Cerebellar nuclear complex (tissue), 1 donor: ENCODE results near the gene CD151.

ENCODE experiments used
- DNase-seq, 2 experiments: peaks; one replicate each; lab custom pipeline; 2025; lab: John Stamatoyannopoulos, UW

CD151 gene

GRCh38 chr11:832529-833113, at the start of gene CD151:
Gene CD151, plus strand, starts transcription at chr11:832952. Its CDS starts 3,118 bp downstream, at chr11:836070.
- no peak for DNase-seq

GRCh38 chr11:783581-784015, 49.2 kb upstream of the CD151 start:
- peak; percentile 80 to 94 for DNase-seq

GRCh38 chr11:786235-787083, 46.3 kb upstream of the CD151 start:
- DNase-seq, result no peak

GRCh38 chr11:787084-787675, 45.6 kb upstream of the CD151 start:
- no peak for DNase-seq

GRCh38 chr11:788009-788640, 44.6 kb upstream of the CD151 start:
- DNase-seq, result no peak

GRCh38 chr11:788953-789940, 43.5 kb upstream of the CD151 start:
- no peak for DNase-seq

GRCh38 chr11:789943-790342, 42.8 kb upstream of the CD151 start, which contains the start of gene CEND1:
Gene CEND1, minus strand, starts transcription at chr11:790090. Its CDS starts 1,514 bp downstream, at chr11:788576.
- DNase-seq, result no peak

GRCh38 chr11:790721-791564, 41.8 kb upstream of the CD151 start:
- DNase-seq, result no peak

GRCh38 chr11:791658-792534, 40.9 kb upstream of the CD151 start:
- DNase-seq, result no peak

- no peak for DNase-seq
Observed at GRCh38 chr11:792535-792821, 40.3 kb upstream of the CD151 start.

- DNase-seq, result no peak
Observed at GRCh38 chr11:792873-793272, 39.9 kb upstream of the CD151 start.

- DNase-seq, result peak; percentile 83 to 89
Observed at GRCh38 chr11:793556-793955, 39.2 kb upstream of the CD151 start.

GRCh38 chr11:794013-794765, 38.6 kb upstream of the CD151 start:
- no peak for DNase-seq

GRCh38 chr11:794766-795633, 37.8 kb upstream of the CD151 start:
- no peak for DNase-seq

GRCh38 chr11:795634-796564, 36.9 kb upstream of the CD151 start:
- DNase-seq, result no peak

GRCh38 chr11:796565-797295, 36.0 kb upstream of the CD151 start:
- no peak for DNase-seq
